ENCODE measurements around the gene FNIP2. TPM values are rescaled to one million over a fixed set of nuclear protein-coding genes. Genes with fewer than 3 reads are reported as not detected.
A peak's percentile ranks its signal among the peaks of the same experiment; 100 is the strongest.
"Not testable (repeated sequence)": the region's sequence is repeated elsewhere in the genome, so short reads cannot be mapped to it uniquely, and the experiment has no call there.

The FNIP2 gene
- total RNA-seq, 1 experiment from 2014 or later, result 15.8 TPM

DNA sequence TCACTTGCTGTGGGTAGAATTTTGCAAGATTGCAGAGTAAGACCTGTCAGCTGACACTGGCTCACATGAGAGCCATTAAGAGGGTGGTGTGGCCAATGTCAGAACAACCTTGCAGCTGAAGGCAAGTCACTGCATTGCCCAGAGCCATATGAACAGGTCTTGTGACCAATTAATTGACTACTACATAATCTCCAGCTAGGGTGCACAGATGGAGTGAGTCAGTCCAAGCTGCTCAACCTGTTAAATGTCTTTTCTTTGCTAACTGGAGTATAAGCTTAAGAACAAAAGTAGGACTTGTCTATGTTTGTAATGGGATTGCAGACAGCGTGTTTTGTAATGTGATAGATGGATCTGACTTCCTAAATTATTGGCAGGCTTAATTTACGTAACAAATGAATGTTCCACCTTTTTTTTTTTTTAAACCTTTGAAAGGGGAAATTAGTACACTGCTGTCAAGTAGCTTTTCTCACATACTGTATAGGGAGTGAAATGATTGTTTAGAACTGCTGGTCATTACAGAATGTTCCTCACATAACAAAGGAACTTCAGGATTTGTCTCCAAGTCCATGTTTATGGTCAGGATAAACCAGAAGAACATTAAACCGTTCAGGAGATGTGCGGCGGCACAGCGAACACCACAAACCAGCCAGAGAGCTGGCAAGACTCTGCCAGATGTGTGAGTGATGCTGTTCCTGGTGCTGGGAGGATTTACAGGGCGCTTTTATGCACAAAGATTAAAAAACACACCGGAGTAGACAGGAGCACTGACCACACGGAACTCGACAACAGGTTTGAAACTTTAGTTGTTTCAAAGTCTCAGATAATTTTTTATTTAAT lies 37.0 kb downstream of the FNIP2 start:
- peak; percentile 25 to 43 for DNase-seq
- H3K36me3 ChIP-seq (ENCODE audit: control insufficient read depth, insufficient read depth, low read length), result no peaks in the 10 kb centered on the region
- H3K4me3 Mint-ChIP-seq (ENCODE audit: unreplicated experiment), result no peak overlapping the region
- peaks cover 44% of the 10 kb centered on the region for H3K4me1 Mint-ChIP-seq (ENCODE audit: low read depth, unreplicated experiment)
- ChIA-PET CTCF (interaction anchor here (0.7 to 1.3 kb wide), 2 partner anchors 23 to 76 kb away, joined by 3 to 4 read pairs; no protein-coding TSS in a partner anchor), POLR2A (no interaction called here)
- peaks cover 8% of the 10 kb centered on the region for H3K27me3 Mint-ChIP-seq (ENCODE audit: insufficient read depth, unreplicated experiment)
- TF ChIP-seq, protein P1, sequence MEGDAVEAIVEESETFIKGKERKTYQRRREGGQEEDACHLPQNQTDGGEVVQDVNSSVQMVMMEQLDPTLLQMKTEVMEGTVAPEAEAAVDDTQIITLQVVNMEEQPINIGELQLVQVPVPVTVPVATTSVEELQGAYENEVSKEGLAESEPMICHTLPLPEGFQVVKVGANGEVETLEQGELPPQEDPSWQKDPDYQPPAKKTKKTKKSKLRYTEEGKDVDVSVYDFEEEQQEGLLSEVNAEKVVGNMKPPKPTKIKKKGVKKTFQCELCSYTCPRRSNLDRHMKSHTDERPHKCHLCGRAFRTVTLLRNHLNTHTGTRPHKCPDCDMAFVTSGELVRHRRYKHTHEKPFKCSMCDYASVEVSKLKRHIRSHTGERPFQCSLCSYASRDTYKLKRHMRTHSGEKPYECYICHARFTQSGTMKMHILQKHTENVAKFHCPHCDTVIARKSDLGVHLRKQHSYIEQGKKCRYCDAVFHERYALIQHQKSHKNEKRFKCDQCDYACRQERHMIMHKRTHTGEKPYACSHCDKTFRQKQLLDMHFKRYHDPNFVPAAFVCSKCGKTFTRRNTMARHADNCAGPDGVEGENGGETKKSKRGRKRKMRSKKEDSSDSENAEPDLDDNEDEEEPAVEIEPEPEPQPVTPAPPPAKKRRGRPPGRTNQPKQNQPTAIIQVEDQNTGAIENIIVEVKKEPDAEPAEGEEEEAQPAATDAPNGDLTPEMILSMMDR (IDR thresholded peaks at IDR 0.05; ENCODE audit: insufficient read depth in 1 of 2, low read depth in 1 of 2, low read length in 1 of 2, severe bottlenecking in 1 of 2, unreplicated experiment in 1 of 2), result no peak
- H3K36me3 Mint-ChIP-seq (ENCODE audit: insufficient read depth, unreplicated experiment), result peaks cover 5% of the 10 kb centered on the region
- H3K4me3 ChIP-seq (ENCODE audit: low read depth, low read length), result no peak overlapping the region
- H3K9me3 Mint-ChIP-seq (ENCODE audit: unreplicated experiment), result no peaks in the 10 kb centered on the region
- no peaks in the 10 kb centered on the region for H3K9me3 ChIP-seq
- no peaks in the 10 kb centered on the region for H3K27me3 ChIP-seq (replicated peaks; ENCODE audit: control insufficient read depth, insufficient read depth, low read length)
- H3K27ac Mint-ChIP-seq (ENCODE audit: unreplicated experiment), result no peak overlapping the region
- intact Hi-C loops (cut with micrococcal nuclease; ENCODE audit: unreplicated experiment), result no loop called here
- TSS peak; percentile 20 for BruUV-seq (replicated peaks)
- peaks cover 22% of the 10 kb centered on the region for H3K4me1 ChIP-seq

GRCh38 chr4:158807691-158808090 lies 38.9 kb downstream of the FNIP2 start:
- TF ChIP-seq, protein P1 (IDR thresholded peaks at IDR 0.05; ENCODE audit: insufficient read depth in 1 of 2, low read depth in 1 of 2, low read length in 1 of 2, severe bottlenecking in 1 of 2, unreplicated experiment in 1 of 2), result no peak
- Mint-ChIP-seq H3K36me3 (ENCODE audit: insufficient read depth, unreplicated experiment) (peaks cover 5% of the 10 kb centered on the region), H3K27ac (ENCODE audit: unreplicated experiment) (no peak overlapping the region), H3K27me3 (ENCODE audit: insufficient read depth, unreplicated experiment) (peaks cover 5% of the 10 kb centered on the region), H3K4me1 (ENCODE audit: low read depth, unreplicated experiment) (peaks cover 48% of the 10 kb centered on the region), H3K9me3 (ENCODE audit: unreplicated experiment) (no peaks in the 10 kb centered on the region), H3K4me3 (ENCODE audit: unreplicated experiment) (no peak overlapping the region)
- CTCF ChIA-PET, result no interaction called here
- POLR2A ChIA-PET, result no interaction called here
- no peaks in the 10 kb centered on the region for H3K27me3 ChIP-seq (replicated peaks; ENCODE audit: control insufficient read depth, insufficient read depth, low read length)
- DNase-seq, result no peak
- no peaks in the 10 kb centered on the region for H3K9me3 ChIP-seq
- intact Hi-C loops (cut with micrococcal nuclease; ENCODE audit: unreplicated experiment), result no loop called here
- peaks cover 30% of the 10 kb centered on the region for H3K4me1 ChIP-seq
- no peaks in the 10 kb centered on the region for H3K36me3 ChIP-seq (ENCODE audit: control insufficient read depth, insufficient read depth, low read length)
- H3K4me3 ChIP-seq (ENCODE audit: low read depth, low read length), result no peak overlapping the region
- no TSS peak for BruUV-seq (replicated peaks)

GRCh38 chr4:158808399-158808798 lies 39.6 kb downstream of the FNIP2 start:
- Mint-ChIP-seq H3K27me3 (ENCODE audit: insufficient read depth, unreplicated experiment) (peaks cover 2% of the 10 kb centered on the region), H3K4me1 (ENCODE audit: low read depth, unreplicated experiment) (peaks cover 48% of the 10 kb centered on the region), H3K9me3 (ENCODE audit: unreplicated experiment) (no peaks in the 10 kb centered on the region), H3K4me3 (ENCODE audit: unreplicated experiment) (no peak overlapping the region), H3K27ac (ENCODE audit: unreplicated experiment) (no peak overlapping the region), H3K36me3 (ENCODE audit: insufficient read depth, unreplicated experiment) (peaks cover 5% of the 10 kb centered on the region)
- DNase-seq, result no peak
- ChIA-PET CTCF (no interaction called here), POLR2A (no interaction called here)
- intact Hi-C loops (cut with micrococcal nuclease; ENCODE audit: unreplicated experiment), result no loop called here
- no peaks in the 10 kb centered on the region for H3K9me3 ChIP-seq
- BruUV-seq (replicated peaks), result no TSS peak
- no peak overlapping the region for H3K4me3 ChIP-seq (ENCODE audit: low read depth, low read length)
- H3K36me3 ChIP-seq (ENCODE audit: control insufficient read depth, insufficient read depth, low read length), result no peaks in the 10 kb centered on the region
- H3K27me3 ChIP-seq (replicated peaks; ENCODE audit: control insufficient read depth, insufficient read depth, low read length), result no peaks in the 10 kb centered on the region
- H3K4me1 ChIP-seq, result peaks cover 36% of the 10 kb centered on the region
- TF ChIP-seq, protein P1 (IDR thresholded peaks at IDR 0.05; ENCODE audit: insufficient read depth in 1 of 2, low read depth in 1 of 2, low read length in 1 of 2, severe bottlenecking in 1 of 2, unreplicated experiment in 1 of 2), result no peak

- peak overlapping the region; percentile 55 for H3K27ac Mint-ChIP-seq (ENCODE audit: unreplicated experiment)
- H3K4me3 Mint-ChIP-seq (ENCODE audit: unreplicated experiment), result not testable (repeated sequence)
These were observed 40.4 kb downstream of the FNIP2 start for GRCh38 chr4:158809208-158809607.

More at GRCh38 chr4:158809208-158809607, 40.4 kb downstream of the FNIP2 start:
- DNase-seq; H3K9me3 Mint-ChIP-seq (ENCODE audit: unreplicated experiment); H3K4me3 ChIP-seq (ENCODE audit: low read depth, low read length); H3K27me3 ChIP-seq (replicated peaks; ENCODE audit: control insufficient read depth, insufficient read depth, low read length); H3K36me3 Mint-ChIP-seq (ENCODE audit: insufficient read depth, unreplicated experiment); H3K9me3 ChIP-seq; POLR2A ChIA-PET; intact Hi-C loops (cut with micrococcal nuclease; ENCODE audit: unreplicated experiment); H3K27me3 Mint-ChIP-seq (ENCODE audit: insufficient read depth, unreplicated experiment); BruUV-seq (replicated peaks); H3K36me3 ChIP-seq (ENCODE audit: control insufficient read depth, insufficient read depth, low read length): not testable (repeated sequence)
- H3K4me1 ChIP-seq, result peaks cover 36% of the 10 kb centered on the region
- CTCF ChIA-PET, result interaction anchor here (1.3 kb wide), 1 partner anchor 29 kb away, joined by 4 read pairs; no protein-coding TSS in a partner anchor
- peaks cover 48% of the 10 kb centered on the region for H3K4me1 Mint-ChIP-seq (ENCODE audit: low read depth, unreplicated experiment)

All from Caco-2 (cell line).